Thyroid gland (tissue), 4 donors: Measurements from ENCODE around the gene BOC. TPM values are rescaled to one million over a fixed set of nuclear protein-coding genes. Genes with fewer than 3 reads are reported as not detected.

Experiments used
- DNase-seq, 2 donors: peaks; one replicate each; pipeline ENCODE4 v3.0.0-alpha.2; 2019
- H3K27ac ChIP-seq, 3 donors: fragments of 200-600 bp; sonication (generic); 1 replicate in 2 of 3; 2 replicates in 1 of 3; pipeline ENCODE4 v1.5.1; 2016 to 2019; ENCODE audit warnings: mild to moderate bottlenecking in 1 of 3, moderate library complexity in 1 of 3
- H3K27me3 ChIP-seq: fragments of 200-600 bp; sonication (generic); one replicate; pipeline ENCODE4 v1.5.1; 2019
- H3K36me3 ChIP-seq, 2 donors: fragments of 200-600 bp; sonication (generic); one replicate each; pipeline ENCODE4 v1.5.1; 2016 to 2019
- H3K4me1 ChIP-seq, 2 donors: fragments of 200-600 bp; sonication (generic); one replicate each; pipeline ENCODE4 v1.5.1; 2017 to 2019
- H3K4me3 ChIP-seq, 3 donors: fragments of 200-600 bp; sonication (generic); replicated peaks in 1 of 3; 1 replicate in 2 of 3; 2 replicates in 1 of 3; pipeline ENCODE4 v1.5.1; 2016; ENCODE audit warnings: mild to moderate bottlenecking in 1 of 3
- H3K9me3 ChIP-seq: fragments of 200-600 bp; sonication (generic); one replicate; pipeline ENCODE4 v1.5.1; 2017
- POLR2A ChIP-seq, 2 donors: fragments of 450-650 bp; IDR thresholded peaks; one replicate each; pipeline ENCODE4 v1.6.1; 2017; ENCODE audit warnings: antibody characterized with exemption in 2 of 2, mild to moderate bottlenecking in 2 of 2, moderate library complexity in 1 of 2
- WGBS, 2 donors: methylation state at CpG; one replicate each; pipeline ENCODE4 v1.1.5; 2017; 5-methylcytosine and 5-hydroxymethylcytosine counted together
- intact Hi-C: fragments of 100-400 bp; cut with DNase I; formaldehyde crosslinking; loops from one replicate; pipeline ENCODE4 v1.15.1; 2023
- total RNA-seq, 4 donors: library from RNA; depleted of rRNA; stranded (reverse); fragments of >200 nt; gene quantifications; one replicate each; pipeline ENCODE4 v1.2.3, GENCODE V29; 2016
- TF ChIP-seq, protein P1 (sequence below), 6 experiments: fragments of 200-600 bp in 3 of 6; fragments of 450-650 bp in 3 of 6; sonication (generic) in 3 of 6; IDR thresholded peaks; one replicate each; pipeline ENCODE4 v1.5.1; 2016 to 2019; ENCODE audit warnings: antibody characterized with exemption in 6 of 6, mild to moderate bottlenecking in 2 of 6, inconsistent platforms in 1 of 6, moderate library complexity in 1 of 6

BOC gene
- total RNA-seq, 4 donors from 2014 or later, result 40.2 to 68.3 (median 51.2) TPM

- Histone ChIP-seq H3K4me3 (no peak overlapping the region), H3K27me3 (no peaks in the 10 kb centered on the region), H3K4me1 (peaks cover 15 to 33% of the 10 kb centered on the region in 2 donors), H3K9me3 (no peaks in the 10 kb centered on the region), H3K36me3 (peaks cover 3 to 13% of the 10 kb centered on the region in 2 donors), H3K27ac (peak overlapping the region in 2 of 3 donors; percentile 32 to 50)
- 75 to 79% methylated on average over 2 of the region's 2 CpGs for WGBS, 2 donors
- intact Hi-C loops, result no loop called here
- TF ChIP-seq POLR2A (IDR thresholded peaks at IDR 0.05), result no peak
- TF ChIP-seq, protein P1, sequence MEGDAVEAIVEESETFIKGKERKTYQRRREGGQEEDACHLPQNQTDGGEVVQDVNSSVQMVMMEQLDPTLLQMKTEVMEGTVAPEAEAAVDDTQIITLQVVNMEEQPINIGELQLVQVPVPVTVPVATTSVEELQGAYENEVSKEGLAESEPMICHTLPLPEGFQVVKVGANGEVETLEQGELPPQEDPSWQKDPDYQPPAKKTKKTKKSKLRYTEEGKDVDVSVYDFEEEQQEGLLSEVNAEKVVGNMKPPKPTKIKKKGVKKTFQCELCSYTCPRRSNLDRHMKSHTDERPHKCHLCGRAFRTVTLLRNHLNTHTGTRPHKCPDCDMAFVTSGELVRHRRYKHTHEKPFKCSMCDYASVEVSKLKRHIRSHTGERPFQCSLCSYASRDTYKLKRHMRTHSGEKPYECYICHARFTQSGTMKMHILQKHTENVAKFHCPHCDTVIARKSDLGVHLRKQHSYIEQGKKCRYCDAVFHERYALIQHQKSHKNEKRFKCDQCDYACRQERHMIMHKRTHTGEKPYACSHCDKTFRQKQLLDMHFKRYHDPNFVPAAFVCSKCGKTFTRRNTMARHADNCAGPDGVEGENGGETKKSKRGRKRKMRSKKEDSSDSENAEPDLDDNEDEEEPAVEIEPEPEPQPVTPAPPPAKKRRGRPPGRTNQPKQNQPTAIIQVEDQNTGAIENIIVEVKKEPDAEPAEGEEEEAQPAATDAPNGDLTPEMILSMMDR (IDR thresholded peaks at IDR 0.05), result no peak
- DNase-seq, result no peak
Observed at GRCh38 chr3:113221721-113222257, 10.4 kb downstream of the BOC start.

- H3K4me3 ChIP-seq, result no peak overlapping the region
- no peaks in the 10 kb centered on the region for H3K27me3 ChIP-seq
- DNase-seq, result peak; percentile 43 to 57
- H3K9me3 ChIP-seq, result no peaks in the 10 kb centered on the region
- peak overlapping the region in 2 of 3 donors; percentile 31 to 32 for H3K27ac ChIP-seq
- peaks cover 0 to 10% of the 10 kb centered on the region in 2 donors for H3K36me3 ChIP-seq
- TF ChIP-seq, protein P1 (IDR thresholded peaks at IDR 0.05), result no peak
- TF ChIP-seq POLR2A (IDR thresholded peaks at IDR 0.05), result no peak
- peaks cover 18 to 39% of the 10 kb centered on the region in 2 donors for H3K4me1 ChIP-seq
- intact Hi-C loops, result no loop called here
- WGBS, 2 donors, result 50 to 67% methylated on average over 10 of the region's 10 CpGs
Observed at GRCh38 chr3:113222451-113223086, 11.2 kb downstream of the BOC start.

DNA sequence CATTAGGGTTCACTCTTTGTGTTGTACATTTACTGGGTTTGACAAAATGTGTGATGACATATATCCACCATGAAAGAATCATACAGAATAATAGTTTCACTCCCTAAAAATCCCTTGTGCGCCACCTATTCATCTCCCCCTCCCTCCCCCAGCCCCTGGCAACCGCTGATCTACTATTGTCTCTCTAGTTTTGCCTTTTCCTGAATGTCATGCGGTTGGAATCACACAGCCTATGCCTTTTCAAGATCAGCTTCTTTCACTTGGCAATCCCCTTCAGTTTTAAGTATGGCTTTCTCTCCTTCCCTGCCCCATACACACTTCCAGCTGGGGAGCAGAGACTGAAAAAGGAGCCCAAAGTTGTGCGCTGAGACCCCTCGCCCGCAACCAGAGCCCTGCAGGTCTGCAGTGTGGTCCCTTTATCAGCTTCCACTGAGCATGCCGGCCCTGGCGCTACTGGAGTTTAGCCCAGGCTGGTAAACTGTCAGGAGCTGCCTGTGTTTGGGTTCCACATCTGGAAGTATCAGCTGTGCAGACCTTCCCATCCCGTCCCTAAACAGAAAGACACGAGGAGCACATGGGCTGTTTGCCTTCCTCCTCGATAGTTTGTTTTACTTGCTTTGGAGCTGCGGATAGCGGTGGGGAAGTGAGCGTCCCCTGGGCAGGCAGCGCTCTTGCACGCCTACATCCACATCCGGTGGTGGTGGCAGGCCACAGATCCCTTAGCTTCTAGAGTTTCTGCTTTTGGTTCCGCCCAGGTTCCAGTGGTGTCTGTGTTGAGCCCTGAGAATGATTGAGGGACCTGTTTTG lies 12.3 kb downstream of the BOC start:
- intact Hi-C loops, result no loop called here
- Histone ChIP-seq H3K4me3 (no peak overlapping the region), H3K27me3 (no peaks in the 10 kb centered on the region), H3K27ac (peak overlapping the region in 2 of 3 donors; percentile 31 to 47), H3K36me3 (peaks cover 0 to 2% of the 10 kb centered on the region in 2 donors), H3K9me3 (no peaks in the 10 kb centered on the region), H3K4me1 (peaks cover 18 to 43% of the 10 kb centered on the region in 2 donors)
- TF ChIP-seq, protein P1 (IDR thresholded peaks at IDR 0.05), result no peak
- no peak for TF ChIP-seq POLR2A (IDR thresholded peaks at IDR 0.05)
- no peak for DNase-seq
- 69% methylated on average over 18 of the region's 18 CpGs for WGBS, 2 donors

GRCh38 chr3:113225286-113225685 lies 13.9 kb downstream of the BOC start:
- no peaks in the 10 kb centered on the region for H3K36me3 ChIP-seq
- no peaks in the 10 kb centered on the region for H3K27me3 ChIP-seq
- no peaks in the 10 kb centered on the region for H3K9me3 ChIP-seq
- no peak overlapping the region for H3K4me3 ChIP-seq
- no peak overlapping the region for H3K27ac ChIP-seq
- 73 to 93% methylated on average over 2 of the region's 2 CpGs for WGBS, 2 donors
- DNase-seq, result no peak
- H3K4me1 ChIP-seq, result peaks cover 18 to 42% of the 10 kb centered on the region in 2 donors
- TF ChIP-seq, protein P1 (IDR thresholded peaks at IDR 0.05), result no peak
- no peak for TF ChIP-seq POLR2A (IDR thresholded peaks at IDR 0.05)
- intact Hi-C loops, result no loop called here
